G401 (cell line): ENCODE measurements around the gene RHOBTB1. TPM values are rescaled to one million over a fixed set of nuclear protein-coding genes. Genes with fewer than 3 reads are reported as not detected.

Experiments used
- DNase-seq: peaks from one replicate; pipeline ENCODE4 v3.0.0-alpha.2; 2015; ENCODE audit warnings: low spot score
- in situ Hi-C: cut with HindIII; loops from 2 replicates; pipeline ENCODE4 v1.10.0; 2016; ENCODE audit warnings: low sequenced_read_pairs, mixed read lengths
- total RNA-seq: library from RNA; depleted of rRNA; stranded (reverse); fragments of >200 nt; shearing (Covaris generic); gene quantifications from 2 replicates; pipeline ENCODE4 v1.2.3, GENCODE V29; 2014

Gene RHOBTB1
- total RNA-seq, 1 experiment from 2014 or later = 166 TPM

GRCh38 chr10:60883187-60883586, 60.8 kb downstream of the RHOBTB1 start:
- peak; percentile 13 for DNase-seq
- in situ Hi-C loops = no loop called here

GRCh38 chr10:60878224-60878623, 65.8 kb downstream of the RHOBTB1 start:
- in situ Hi-C loops = no loop called here
- no peak for DNase-seq

- no peak for DNase-seq
- in situ Hi-C loops = no loop called here
These were observed 66.2 kb downstream of the RHOBTB1 start for GRCh38 chr10:60877777-60878120.

- no peak for DNase-seq
- in situ Hi-C loops = no loop called here
These were observed 66.8 kb downstream of the RHOBTB1 start for GRCh38 chr10:60877061-60877776.

- DNase-seq = no peak
- in situ Hi-C loops = no loop called here
These were observed 70.2 kb downstream of the RHOBTB1 start for GRCh38 chr10:60873758-60874157.

GRCh38 chr10:60872451-60872850, 71.5 kb downstream of the RHOBTB1 start:
- in situ Hi-C loops = no loop called here
- no peak for DNase-seq

- in situ Hi-C loops = no loop called here
- no peak for DNase-seq
These were observed 72.8 kb downstream of the RHOBTB1 start for GRCh38 chr10:60871215-60871614.

GRCh38 chr10:60870803-60871202, 73.2 kb downstream of the RHOBTB1 start:
- in situ Hi-C loops = no loop called here
- no peak for DNase-seq

GRCh38 chr10:60870416-60870728, 73.6 kb downstream of the RHOBTB1 start:
- in situ Hi-C loops = no loop called here
- DNase-seq = peak; percentile 14

GRCh38 chr10:60869652-60870415, 74.2 kb downstream of the RHOBTB1 start:
- no peak for DNase-seq
- in situ Hi-C loops = no loop called here

- in situ Hi-C loops = no loop called here
These were observed 75.0 kb downstream of the RHOBTB1 start for GRCh38 chr10:60868946-60869345.

GRCh38 chr10:60865198-60865783, 78.7 kb downstream of the RHOBTB1 start:
- no peak for DNase-seq
- in situ Hi-C loops = no loop called here

More at GRCh38 chr10:60868946-60869345, 75.0 kb downstream of the RHOBTB1 start:
- no peak for DNase-seq

GRCh38 chr10:60863796-60864195, 80.2 kb downstream of the RHOBTB1 start:
- no peak for DNase-seq
- in situ Hi-C loops = no loop called here

- in situ Hi-C loops = no loop called here
- no peak for DNase-seq
These were observed 81.5 kb downstream of the RHOBTB1 start for GRCh38 chr10:60862517-60862916.

GRCh38 chr10:60856405-60856804, 87.6 kb downstream of the RHOBTB1 start:
- DNase-seq = no peak
- in situ Hi-C loops = no loop called here

GRCh38 chr10:60853637-60854036, 90.3 kb downstream of the RHOBTB1 start:
- in situ Hi-C loops = no loop called here
- no peak for DNase-seq

GRCh38 chr10:60853107-60853506, 90.9 kb downstream of the RHOBTB1 start:
- in situ Hi-C loops = no loop called here
- DNase-seq = no peak

GRCh38 chr10:60849740-60850139, 94.2 kb downstream of the RHOBTB1 start:
- no peak for DNase-seq
- in situ Hi-C loops = no loop called here

- in situ Hi-C loops = no loop called here
- DNase-seq = no peak
These were observed 94.8 kb downstream of the RHOBTB1 start for GRCh38 chr10:60849217-60849616.

- in situ Hi-C loops = no loop called here
- no peak for DNase-seq
These were observed 95.3 kb downstream of the RHOBTB1 start for GRCh38 chr10:60848680-60849079.

- in situ Hi-C loops = no loop called here
- no peak for DNase-seq
These were observed 95.9 kb downstream of the RHOBTB1 start for GRCh38 chr10:60848126-60848525.
